H9 (cell line): ENCODE data around the gene KRT40. TPM values are rescaled to one million over a fixed set of nuclear protein-coding genes. Genes with fewer than 3 reads are reported as not detected.

Experiments
- DNase-seq: peaks from one replicate; pipeline ENCODE4 v3.0.0-alpha.2; 2017
- H2AFZ ChIP-seq: one replicate; pipeline ENCODE4 v1.6.1; 2013; ENCODE audit warnings: mild to moderate bottlenecking, low read length, control low read depth, moderate library complexity
- H2AK5ac ChIP-seq: 2 replicates; pipeline ENCODE4 v1.6.1; 2013; ENCODE audit warnings: low read length, control low read depth, mixed read lengths; ENCODE audit not compliant: insufficient read length
- H2BK120ac ChIP-seq: one replicate; pipeline ENCODE4 v1.6.1; 2013; ENCODE audit warnings: low read depth, mild to moderate bottlenecking, low read length, control low read depth, inconsistent platforms; ENCODE audit not compliant: poor library complexity, severe bottlenecking
- H2BK12ac ChIP-seq: 2 replicates; pipeline ENCODE4 v1.6.1; 2013; ENCODE audit warnings: low read length, control low read depth, mixed read lengths, low read depth; ENCODE audit not compliant: insufficient read length
- H2BK15ac ChIP-seq: 2 replicates; pipeline ENCODE4 v1.6.1; 2013; ENCODE audit warnings: low read depth, low read length, control low read depth
- H2BK20ac ChIP-seq: one replicate; pipeline ENCODE4 v1.6.1; 2013; ENCODE audit warnings: low read depth, mild to moderate bottlenecking, low read length, control low read depth, inconsistent platforms; ENCODE audit not compliant: poor library complexity, severe bottlenecking
- H2BK5ac ChIP-seq: 2 replicates; pipeline ENCODE4 v1.6.1; 2013; ENCODE audit warnings: low read length, control low read depth, mixed read lengths; ENCODE audit not compliant: insufficient read length
- H3K14ac ChIP-seq: 2 replicates; pipeline ENCODE4 v1.6.1; 2013; ENCODE audit warnings: low read length, control low read depth; ENCODE audit not compliant: insufficient read depth
- H3K18ac ChIP-seq: 2 replicates; pipeline ENCODE4 v1.6.1; 2013; ENCODE audit warnings: low read depth, mild to moderate bottlenecking, mixed read lengths, low read length, control low read depth; ENCODE audit not compliant: insufficient read length
- H3K23ac ChIP-seq: 2 replicates; pipeline ENCODE4 v1.6.1; 2013; ENCODE audit warnings: low read length, control low read depth, mixed read lengths, low read depth; ENCODE audit not compliant: insufficient read length
- H3K23me2 ChIP-seq: 2 replicates; pipeline ENCODE4 v1.6.1; 2013; ENCODE audit warnings: low read depth, mild to moderate bottlenecking, mixed read lengths, low read length, control low read depth; ENCODE audit not compliant: insufficient read length, poor library complexity, severe bottlenecking
- H3K27ac ChIP-seq: 2 replicates; pipeline ENCODE4 v1.5.1; 2013; ENCODE audit warnings: low read length, control low read depth, mixed read lengths, low read depth; ENCODE audit not compliant: insufficient read length
- H3K27me3 ChIP-seq: 2 replicates; pipeline ENCODE4 v1.6.1; 2013; ENCODE audit warnings: low read length, control low read depth, inconsistent platforms; ENCODE audit not compliant: insufficient read depth
- H3K4ac ChIP-seq: 2 replicates; pipeline ENCODE4 v1.6.1; 2013; ENCODE audit warnings: low read depth, mild to moderate bottlenecking, control low read depth, inconsistent platforms, low read length, moderate library complexity
- H3K4me1 ChIP-seq: 2 replicates; pipeline ENCODE4 v1.6.1; 2013; ENCODE audit warnings: low read length, control low read depth, inconsistent platforms; ENCODE audit not compliant: insufficient read depth
- H3K4me2 ChIP-seq: 2 replicates; pipeline ENCODE4 v1.6.1; 2013; ENCODE audit warnings: low read length, control low read depth, mixed read lengths; ENCODE audit not compliant: insufficient read length, insufficient read depth
- H3K56ac ChIP-seq: 2 replicates; pipeline ENCODE4 v1.6.1; 2013; ENCODE audit warnings: low read depth, mild to moderate bottlenecking, mixed read lengths, low read length, control low read depth; ENCODE audit not compliant: insufficient read length
- H3K79me1 ChIP-seq: 2 replicates; pipeline ENCODE4 v1.6.1; 2013; ENCODE audit warnings: low read depth, mild to moderate bottlenecking, moderate library complexity, low read length, control low read depth, inconsistent platforms; ENCODE audit not compliant: insufficient read depth, poor library complexity, severe bottlenecking
- H3K79me2 ChIP-seq: 2 replicates; pipeline ENCODE4 v1.6.1; 2013; ENCODE audit warnings: low read length, control low read depth, inconsistent platforms; ENCODE audit not compliant: insufficient read depth
- H3K9ac ChIP-seq: 2 replicates; pipeline ENCODE4 v1.6.1; 2013; ENCODE audit warnings: low read length, control low read depth, mixed read lengths; ENCODE audit not compliant: insufficient read length; ENCODE audit errors: extremely low read depth
- H3K9me3 ChIP-seq: one replicate; pipeline ENCODE4 v1.6.1; 2013; ENCODE audit warnings: low read depth, low read length, inconsistent platforms; ENCODE audit not compliant: control insufficient read depth
- H3T11ph ChIP-seq: one replicate; pipeline ENCODE4 v1.6.1; 2013; ENCODE audit warnings: mild to moderate bottlenecking, low read length, control low read depth, inconsistent platforms
- H4K20me1 ChIP-seq: one replicate; pipeline ENCODE4 v1.6.1; 2013; ENCODE audit not compliant: control insufficient read depth, insufficient read length, insufficient read depth
- H4K5ac ChIP-seq: 2 replicates; pipeline ENCODE4 v1.6.1; 2013; ENCODE audit warnings: low read depth, mild to moderate bottlenecking, mixed read lengths, low read length, control low read depth; ENCODE audit not compliant: insufficient read length
- H4K8ac ChIP-seq: replicated peaks from 2 replicates; pipeline ENCODE4 v1.6.1; 2013; ENCODE audit warnings: low read length, control low read depth, mixed read lengths, low read depth; ENCODE audit not compliant: insufficient read length
- H4K91ac ChIP-seq: 2 replicates; pipeline ENCODE4 v1.6.1; 2013; ENCODE audit warnings: low read depth, mild to moderate bottlenecking, moderate library complexity, mixed read lengths, low read length, control low read depth; ENCODE audit not compliant: insufficient read length
- H3K27ac Mint-ChIP-seq, 3 experiments: 2 replicates in 2 of 3; 3 replicates in 1 of 3; pipeline ENCODE4 v1.8.0; 2020 to 2021; ENCODE audit warnings: mixed read lengths in 3 of 3, mild to moderate bottlenecking in 1 of 3, moderate library complexity in 1 of 3
- H3K27me3 Mint-ChIP-seq: 2 replicates; pipeline ENCODE4 v1.8.0; 2021; ENCODE audit warnings: low read depth, mild to moderate bottlenecking, moderate library complexity, mixed read lengths
- H3K36me3 Mint-ChIP-seq, 3 experiments: 2 replicates in 2 of 3; 3 replicates in 1 of 3; pipeline ENCODE4 v1.8.0; 2020 to 2021; ENCODE audit warnings: low read depth in 3 of 3, mixed read lengths in 3 of 3; ENCODE audit not compliant: insufficient read depth in 1 of 3
- H3K4me1 Mint-ChIP-seq, 2 experiments: 2 replicates each; pipeline ENCODE4 v1.8.0; 2020; ENCODE audit warnings: mixed read lengths in 2 of 2
- H3K4me3 Mint-ChIP-seq, 2 experiments: 2 replicates in 1 of 2; 3 replicates in 1 of 2; pipeline ENCODE4 v1.8.0; 2020 to 2021; ENCODE audit warnings: mild to moderate bottlenecking in 2 of 2, mixed read lengths in 2 of 2, moderate library complexity in 1 of 2
- H3K9me3 Mint-ChIP-seq, 2 experiments: 2 replicates in 1 of 2; 3 replicates in 1 of 2; pipeline ENCODE4 v1.8.0; 2020; ENCODE audit warnings: mild to moderate bottlenecking in 2 of 2, mixed read lengths in 2 of 2, moderate library complexity in 1 of 2
- CTCF ChIP-seq: fragments of 200-600 bp; sonication (generic); conservative IDR thresholded peaks from 3 replicates; pipeline ENCODE4 v1.8.0; 2021; ENCODE audit warnings: antibody characterized with exemption, mild to moderate bottlenecking
- WGBS: extraction: QIAGEN DNeasy Blood & Tissue Kit; methylation state at CpG from one replicate; pipeline ENCODE4 v1.1.7; 2013; ENCODE audit warnings: missing lambda C conversion rate, low lambda C conversion rate, mixed read lengths; ENCODE audit not compliant: insufficient read length; ENCODE audit errors: extremely low coverage; 5-methylcytosine and 5-hydroxymethylcytosine counted together
- total RNA-seq: library from RNA; stranded (reverse); gene quantifications from 2 replicates; pipeline ENCODE4 v1.2.1, GENCODE V29; 2021

Gene KRT40
- total RNA-seq, 1 experiment from 2014 or later = not detected

GRCh38 chr17:40944531-40944930 is 39.6 kb downstream of the KRT40 start:
- no peak overlapping the region for H3K56ac ChIP-seq
- no peak overlapping the region for H3K27ac ChIP-seq
- H3K27me3 Mint-ChIP-seq = no peaks in the 10 kb centered on the region; the same call in none of the 2 replicates
- H3K4me3 Mint-ChIP-seq = no peak overlapping the region
- H3K4me1 ChIP-seq = no peaks in the 10 kb centered on the region
- no peak overlapping the region for H3K23ac ChIP-seq
- no peak overlapping the region for H3K18ac ChIP-seq
- no peak overlapping the region for H2BK15ac ChIP-seq
- whole genome bisulfite sequencing = no CpG with 5 or more reads among the region's 1 CpG
- H2AK5ac ChIP-seq = no peak overlapping the region
- no peak overlapping the region for H2BK12ac ChIP-seq
- H2BK20ac ChIP-seq = no peak overlapping the region
- peaks cover 0 to 9% of the 10 kb centered on the region in 2 experiments; a peak in 2 of 4 replicates for H3K4me1 Mint-ChIP-seq
- no peak overlapping the region for H2BK120ac ChIP-seq
- H3K36me3 Mint-ChIP-seq = no peaks in the 10 kb centered on the region
- no peak overlapping the region for H4K91ac ChIP-seq
- H3K79me1 ChIP-seq = no peaks in the 10 kb centered on the region
- H4K8ac ChIP-seq = no peak overlapping the region
- no peaks in the 10 kb centered on the region for H3K9me3 ChIP-seq
- H3K14ac ChIP-seq = no peak overlapping the region
- H2AFZ ChIP-seq = no peak overlapping the region
- DNase-seq = no peak
- no peak overlapping the region for H3T11ph ChIP-seq
- H4K5ac ChIP-seq = no peak overlapping the region
- no peaks in the 10 kb centered on the region for H3K79me2 ChIP-seq
- H3K9ac ChIP-seq = no peak overlapping the region
- H4K20me1 ChIP-seq = no peaks in the 10 kb centered on the region
- no peaks in the 10 kb centered on the region for H3K27me3 ChIP-seq
- peaks cover 0 to 4% of the 10 kb centered on the region in 2 experiments; a peak in 3 of 5 replicates for H3K9me3 Mint-ChIP-seq
- H3K23me2 ChIP-seq = peaks cover 3% of the 10 kb centered on the region
- H3K4me2 ChIP-seq = no peak overlapping the region
- no peak for TF ChIP-seq CTCF
- H2BK5ac ChIP-seq = no peak overlapping the region
- H3K27ac Mint-ChIP-seq = no peak overlapping the region
- H3K4ac ChIP-seq = no peak overlapping the region
